ENCODE results near the gene TDRD7.
"Not testable (repeated sequence)": the region's sequence is repeated elsewhere in the genome, so short reads cannot be mapped to it uniquely, and the experiment has no call there.

TDRD7 gene

GRCh38 chr9:97479496-97480159, 67.7 kb downstream of the TDRD7 start:
- no peak for FAIRE-seq

- FAIRE-seq = no peak
Observed at GRCh38 chr9:97480174-97480573, 68.3 kb downstream of the TDRD7 start.

GRCh38 chr9:97480749-97481148, 68.9 kb downstream of the TDRD7 start:
- no peak for FAIRE-seq

GRCh38 chr9:97484134-97484533, 72.2 kb downstream of the TDRD7 start:
- no peak for FAIRE-seq

GRCh38 chr9:97487107-97487506, 75.2 kb downstream of the TDRD7 start:
- FAIRE-seq = no peak

GRCh38 chr9:97487861-97488260, 76.0 kb downstream of the TDRD7 start:
- FAIRE-seq = no peak

GRCh38 chr9:97491216-97491999, 79.5 kb downstream of the TDRD7 start:
- FAIRE-seq = no peak

- FAIRE-seq = not testable (repeated sequence)
Observed at GRCh38 chr9:97497558-97498375, 85.9 kb downstream of the TDRD7 start.

- FAIRE-seq = not testable (repeated sequence)
Observed at GRCh38 chr9:97498846-97499245, 87.0 kb downstream of the TDRD7 start.

GRCh38 chr9:97500263-97500662, 88.4 kb downstream of the TDRD7 start:
- FAIRE-seq = no peak

- no peak for FAIRE-seq
Observed at GRCh38 chr9:97500765-97501176, 88.9 kb downstream of the TDRD7 start.

- FAIRE-seq = no peak
Observed at GRCh38 chr9:97501177-97501971, 89.5 kb downstream of the TDRD7 start, which contains the start of gene TMOD1. Gene TMOD1, plus strand, starts transcription at chr9:97501666. Its CDS starts 22,523 bp downstream, at chr9:97524189.

- FAIRE-seq = no peak
Observed at GRCh38 chr9:97501972-97502221, 90.0 kb downstream of the TDRD7 start.

GRCh38 chr9:97502222-97502983, 90.5 kb downstream of the TDRD7 start:
- no peak for FAIRE-seq

GRCh38 chr9:97502984-97503861, 91.3 kb downstream of the TDRD7 start:
- no peak for FAIRE-seq

- no peak for FAIRE-seq
Observed at GRCh38 chr9:97503862-97504210, 91.9 kb downstream of the TDRD7 start.

GRCh38 chr9:97504381-97505216, 92.7 kb downstream of the TDRD7 start:
- FAIRE-seq = no peak

- FAIRE-seq = no peak
Observed at GRCh38 chr9:97505845-97506244, 93.9 kb downstream of the TDRD7 start.

GRCh38 chr9:97506306-97506705, 94.4 kb downstream of the TDRD7 start:
- FAIRE-seq = no peak

GRCh38 chr9:97506787-97507186, 94.9 kb downstream of the TDRD7 start:
- no peak for FAIRE-seq

All from G401.6 (cell line).